GM19240 (cell line): Measurements from ENCODE around the gene ITFG1.
"Not testable (repeated sequence)": the region's sequence is repeated elsewhere in the genome, so short reads cannot be mapped to it uniquely, and the experiment has no call there.

Source experiments
- DNase-seq: peaks from one replicate; pipeline ENCODE4 v3.0.0; 2011; ENCODE audit warnings: low spot score; ENCODE audit not compliant: insufficient read length

Gene ITFG1

DNA sequence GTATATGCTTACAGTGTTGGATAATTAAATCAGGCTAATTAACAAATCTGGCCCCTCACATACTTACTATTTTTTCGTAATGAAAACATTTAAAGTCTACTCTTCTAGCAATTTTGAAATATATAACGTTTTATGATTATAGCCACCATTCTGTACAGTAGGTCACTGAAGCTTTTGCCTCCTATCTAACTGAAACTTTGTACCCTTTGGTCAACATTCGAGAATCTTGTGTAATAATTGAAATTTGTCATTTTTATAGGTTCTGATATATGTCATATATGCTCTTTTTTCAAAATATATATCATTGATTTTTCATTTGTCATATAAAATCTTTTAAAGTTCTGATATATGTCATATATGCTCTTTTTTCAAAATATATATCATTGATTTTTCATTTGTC is 12.9 kb upstream of the ITFG1 start:
- no peak for DNase-seq

DNA sequence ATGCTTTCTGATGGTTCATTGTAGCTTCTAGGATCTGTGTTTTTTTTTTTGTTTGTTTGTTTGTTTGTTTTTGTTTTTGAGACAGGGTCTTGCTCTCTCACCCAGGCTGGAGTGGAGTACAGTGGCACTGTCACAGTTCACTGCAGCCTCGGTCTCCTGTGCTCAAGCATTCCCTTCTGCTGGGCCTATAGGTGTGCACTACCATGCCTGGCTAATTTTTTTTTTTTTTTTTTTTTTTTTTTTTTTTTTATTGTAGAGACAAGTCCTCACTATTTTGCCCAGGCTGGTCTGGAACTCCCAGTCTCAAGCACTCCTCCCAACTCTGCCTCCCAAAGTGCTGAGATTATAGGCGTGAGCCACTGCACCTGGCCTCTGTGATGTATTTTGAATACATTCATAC is 12.1 kb upstream of the ITFG1 start:
- not testable (repeated sequence) for DNase-seq

- DNase-seq: no peak
These were observed 9.9 kb upstream of the ITFG1 start for GRCh38 chr16:47470810-47471209.

- DNase-seq: no peak
These were observed 9.3 kb upstream of the ITFG1 start for GRCh38 chr16:47470211-47470610.

DNA sequence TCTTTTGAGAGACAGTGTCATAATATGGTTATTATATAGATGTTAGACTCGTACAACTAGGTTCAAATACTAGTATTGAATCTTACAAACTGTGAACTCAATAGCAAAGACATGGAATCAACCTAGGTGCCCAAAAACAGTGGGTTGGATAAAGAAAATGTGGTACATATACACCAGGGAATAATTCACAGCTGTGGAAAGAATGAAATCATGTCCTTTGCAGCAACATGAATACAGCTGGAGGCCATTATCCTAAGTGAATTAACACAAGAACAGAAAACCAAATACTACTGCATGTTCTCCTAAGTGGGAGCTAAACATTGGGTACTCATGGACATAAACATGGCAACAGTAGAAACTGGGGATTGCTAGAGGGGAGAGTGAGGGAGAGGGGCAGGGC is 8.4 kb upstream of the ITFG1 start:
- DNase-seq: no peak

GRCh38 chr16:47468070-47468689 is 7.3 kb upstream of the ITFG1 start:
- not testable (repeated sequence) for DNase-seq

- DNase-seq: no peak
These were observed 6.6 kb upstream of the ITFG1 start for GRCh38 chr16:47467501-47467900.

DNA sequence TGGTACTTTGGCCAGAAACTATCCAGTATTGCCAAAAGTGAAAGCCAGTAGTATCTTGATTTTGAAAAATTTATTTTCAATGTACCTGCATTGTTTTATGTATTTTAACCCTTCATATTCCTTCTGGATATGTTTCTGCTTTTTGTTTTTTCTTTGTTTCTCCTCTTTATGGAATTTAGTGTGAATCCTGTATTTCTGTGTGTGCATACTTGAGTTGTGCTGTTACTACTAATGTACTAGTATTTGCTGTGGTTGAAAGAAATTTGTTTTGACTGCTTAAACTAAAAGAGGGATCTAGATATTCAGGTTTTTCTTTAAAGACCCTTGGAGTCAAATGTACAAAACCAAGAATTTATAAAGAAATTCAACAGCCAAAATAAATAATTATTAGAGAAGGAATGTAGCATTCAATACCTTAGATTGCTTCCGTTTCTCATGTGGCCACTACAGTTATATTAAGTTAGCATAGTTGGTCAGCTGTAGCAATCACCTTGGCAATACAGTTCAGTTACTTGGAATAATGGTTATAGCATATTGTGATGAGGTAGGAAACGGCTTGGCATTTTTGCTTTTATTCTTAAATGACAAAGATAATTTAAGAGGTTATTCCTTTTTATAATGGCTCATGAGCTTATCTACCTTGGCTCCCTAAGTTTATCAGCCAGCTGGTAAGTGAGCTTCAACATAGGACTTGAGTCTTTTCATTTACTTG is 5.2 kb upstream of the ITFG1 start:
- no peak for DNase-seq

DNA sequence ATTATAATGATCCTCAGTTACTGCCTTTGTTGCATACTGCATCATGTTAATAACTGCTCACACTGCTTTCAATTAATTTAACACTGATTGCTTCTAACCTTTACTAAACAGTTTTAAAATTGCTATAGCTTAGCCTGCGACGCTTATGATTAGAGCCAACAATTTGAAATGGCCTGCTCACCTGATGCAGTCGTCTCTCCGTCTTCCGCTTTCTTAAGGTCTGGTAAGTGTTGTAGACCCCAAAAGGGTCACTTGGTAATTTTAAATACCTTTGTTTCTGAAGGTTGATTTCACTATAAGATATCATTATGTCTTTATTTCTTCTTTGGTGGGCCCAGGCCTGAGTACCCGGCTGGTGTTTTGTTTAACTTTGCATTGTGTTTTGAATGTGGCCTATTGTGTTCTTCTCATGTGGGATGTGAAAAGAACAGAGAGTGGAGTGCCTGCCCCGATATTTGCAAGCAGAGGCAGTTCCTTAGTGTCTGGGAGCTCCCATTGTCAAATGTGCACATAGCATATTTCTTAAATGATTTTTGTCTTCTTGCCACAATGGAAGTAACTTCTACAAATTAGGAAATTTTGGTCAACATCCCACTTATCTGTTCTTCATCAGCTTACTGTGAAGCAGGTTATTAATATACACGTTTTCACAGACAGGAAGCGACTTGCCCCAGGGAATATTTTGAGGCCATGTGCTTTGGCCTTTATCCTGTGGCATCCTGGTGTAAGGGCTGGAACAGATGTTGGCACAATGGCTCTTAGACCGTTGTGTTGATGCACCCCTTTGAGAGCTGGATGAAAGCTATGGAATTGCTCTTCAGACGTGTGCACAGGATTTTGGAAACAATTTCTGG is 3.1 kb upstream of the ITFG1 start:
- DNase-seq: no peak

DNA sequence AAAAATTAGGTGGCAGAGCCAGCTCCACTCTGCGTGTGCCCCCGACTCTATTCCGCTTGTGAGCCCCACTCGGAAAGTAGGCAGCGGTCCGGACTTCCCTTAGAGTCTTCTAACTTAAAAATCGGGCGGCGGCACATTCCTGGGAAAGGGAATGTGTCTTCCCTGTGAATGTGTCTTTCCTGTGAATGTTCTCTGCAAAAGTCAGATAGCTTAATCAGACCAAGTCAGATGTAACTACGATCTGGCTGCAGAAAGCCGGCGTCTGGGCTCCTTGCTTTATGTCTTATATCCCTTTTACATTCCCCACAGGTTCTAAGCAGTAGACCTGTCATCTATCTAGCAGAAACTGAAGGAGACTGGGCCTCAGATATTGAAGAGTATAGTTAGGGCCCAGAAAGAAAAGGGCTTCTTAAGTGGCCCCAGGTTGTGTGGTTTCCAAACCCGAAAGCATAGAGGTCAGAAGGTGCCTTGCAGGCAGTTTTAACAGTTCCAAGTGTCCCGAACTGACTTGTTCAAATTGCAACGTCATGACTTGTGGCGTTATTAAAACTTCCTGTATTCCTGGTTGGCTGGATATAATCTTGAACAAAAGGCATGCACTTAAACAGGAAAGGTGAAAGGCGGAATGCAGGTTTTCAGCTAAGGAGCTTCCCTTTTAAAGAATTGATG is 869 bp upstream of the ITFG1 start:
- DNase-seq: no peak

DNA sequence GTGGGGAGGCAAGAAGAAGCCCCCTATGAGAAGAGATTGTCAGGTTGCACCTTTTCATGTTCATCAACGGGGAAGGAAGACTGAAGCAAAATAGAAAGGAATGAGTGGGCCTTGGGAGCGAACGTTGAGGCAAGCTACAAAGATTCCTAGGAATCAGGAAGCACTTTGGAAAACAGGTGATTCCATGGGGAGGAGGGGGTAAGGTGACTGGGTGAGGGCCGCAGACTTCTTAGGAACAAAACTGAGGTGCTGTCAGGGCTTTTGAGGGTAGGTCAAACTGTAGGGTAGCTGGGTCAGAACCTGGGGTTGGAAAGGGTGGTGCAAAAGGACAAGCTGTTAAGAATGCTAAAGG is 528 bp downstream of the ITFG1 start:
- no peak for DNase-seq

DNA sequence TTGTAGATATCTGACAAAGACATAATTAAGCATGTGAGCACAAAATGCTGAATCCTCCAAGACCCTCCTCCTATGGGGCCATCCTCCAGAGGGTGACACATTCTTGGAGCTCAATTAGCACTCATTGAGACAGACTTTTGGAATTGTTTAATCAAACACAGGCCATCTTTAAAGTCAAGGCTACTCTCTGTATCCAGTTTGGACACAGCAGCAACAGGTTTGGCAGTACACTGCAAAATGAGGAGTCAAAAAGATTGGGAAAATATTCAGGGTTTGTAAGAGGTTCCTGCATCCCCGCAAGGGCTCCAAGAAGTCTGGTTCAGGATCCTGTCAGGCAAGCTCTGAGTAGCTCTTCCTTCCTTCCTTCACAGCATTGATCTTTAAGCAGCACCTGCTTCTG is 1.3 kb downstream of the ITFG1 start:
- no peak for DNase-seq

- DNase-seq: no peak
These were observed 2.5 kb downstream of the ITFG1 start for GRCh38 chr16:47458331-47458730.

GRCh38 chr16:47449788-47450187 is 11.1 kb downstream of the ITFG1 start:
- no peak for DNase-seq

GRCh38 chr16:47448830-47449575 is 11.9 kb downstream of the ITFG1 start:
- no peak for DNase-seq

GRCh38 chr16:47446431-47446830 is 14.4 kb downstream of the ITFG1 start:
- DNase-seq: no peak

DNA sequence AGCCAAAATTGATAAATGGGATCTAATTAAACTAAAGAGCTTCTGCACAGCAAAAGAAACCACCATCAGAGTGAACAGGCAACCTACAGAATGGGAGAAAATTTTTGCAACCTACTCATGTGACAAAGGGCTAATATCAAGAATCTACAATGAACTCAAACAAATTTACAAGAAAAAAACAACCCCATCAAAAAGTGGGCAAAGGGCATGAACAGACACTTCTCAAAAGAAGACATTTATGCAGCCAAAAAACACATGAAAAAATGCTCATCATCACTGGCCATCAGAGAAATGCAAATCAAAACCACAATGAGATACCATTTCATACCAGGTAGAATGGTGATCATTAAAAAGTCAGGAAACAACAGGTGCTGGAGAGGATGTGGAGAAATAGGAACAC is 18.0 kb downstream of the ITFG1 start:
- not testable (repeated sequence) for DNase-seq

GRCh38 chr16:47440066-47440465 is 20.8 kb downstream of the ITFG1 start:
- DNase-seq: not testable (repeated sequence)

GRCh38 chr16:47434274-47434673 is 26.6 kb downstream of the ITFG1 start:
- DNase-seq: not testable (repeated sequence)

GRCh38 chr16:47431960-47432359 is 28.9 kb downstream of the ITFG1 start:
- DNase-seq: no peak

- DNase-seq: no peak
These were observed 34.1 kb downstream of the ITFG1 start for GRCh38 chr16:47426806-47427205.
